Measurements from ENCODE around the gene WDR5. TPM values are rescaled to one million over a fixed set of nuclear protein-coding genes. Genes with fewer than 3 reads are reported as not detected.

WDR5 gene
- total RNA-seq, 2 experiments from 2014 or later: 62.9 to 63.6 TPM

GRCh38 chr9:134155812-134156377 is 20.0 kb downstream of the WDR5 start:
- POLR2A ChIA-PET: no interaction called here
- CTCF ChIA-PET: no interaction called here

- CTCF ChIA-PET: no interaction called here
- POLR2A ChIA-PET: no interaction called here
Measured at GRCh38 chr9:134156564-134157377, 20.9 kb downstream of the WDR5 start.

GRCh38 chr9:134157378-134157885 is 21.6 kb downstream of the WDR5 start:
- CTCF ChIA-PET: interaction anchor here (1.7 kb wide), 1 partner anchor 13 kb away, joined by 5 read pairs; no protein-coding TSS in a partner anchor
- POLR2A ChIA-PET: no interaction called here

- ChIA-PET POLR2A (no interaction called here), CTCF (interaction anchor here (1.7 kb wide), 1 partner anchor 13 kb away, joined by 5 read pairs; no protein-coding TSS in a partner anchor)
Measured at GRCh38 chr9:134158242-134158641, 22.4 kb downstream of the WDR5 start.

- CTCF ChIA-PET: interaction anchor here (1.7 kb wide), 1 partner anchor 12 kb away, joined by 5 read pairs; no protein-coding TSS in a partner anchor
- POLR2A ChIA-PET: no interaction called here
Measured at GRCh38 chr9:134158753-134159392, 23.0 kb downstream of the WDR5 start.

GRCh38 chr9:134159566-134160245 is 23.8 kb downstream of the WDR5 start:
- POLR2A ChIA-PET: no interaction called here

GRCh38 chr9:134161647-134162046 is 25.8 kb downstream of the WDR5 start:
- POLR2A ChIA-PET: no interaction called here
- CTCF ChIA-PET: no interaction called here

More at GRCh38 chr9:134159566-134160245, 23.8 kb downstream of the WDR5 start:
- CTCF ChIA-PET: no interaction called here

GRCh38 chr9:134162212-134162775 is 26.4 kb downstream of the WDR5 start:
- CTCF ChIA-PET: interaction anchor here (1.3 to 2.1 kb wide), 2 partner anchors 14 to 26 kb away, joined by 3 to 8 read pairs; partner anchors contain the start of gene WDR5
- POLR2A ChIA-PET: no interaction called here

- POLR2A ChIA-PET: interaction anchor here (1.4 kb wide), 1 partner anchor 229 kb away, joined by 5 read pairs; no protein-coding TSS in a partner anchor
- CTCF ChIA-PET: interaction anchor here (0.7 to 2.1 kb wide), 4 partner anchors 15 to 280 kb away, joined by 3 to 8 read pairs (median 4); partner anchors contain the start of gene WDR5
Measured at GRCh38 chr9:134162926-134163370, 27.1 kb downstream of the WDR5 start.

GRCh38 chr9:134163371-134164196 is 27.7 kb downstream of the WDR5 start:
- POLR2A ChIA-PET: interaction anchor here (0.7 to 1.6 kb wide), 3 partner anchors 28 to 228 kb away, joined by 4 to 7 read pairs (median 5); partner anchors contain the start of gene WDR5

GRCh38 chr9:134164879-134165278 is 29.0 kb downstream of the WDR5 start:
- ChIA-PET POLR2A (interaction anchor here (0.7 to 1.6 kb wide), 4 partner anchors 9 to 488 kb away, joined by 3 to 7 read pairs (median 4); partner anchors contain the start of gene WDR5), CTCF (interaction anchor here (0.6 to 2.4 kb wide), 5 partner anchors 22 to 285 kb away, joined by 3 to 7 read pairs (median 3); no protein-coding TSS in a partner anchor)

More at GRCh38 chr9:134163371-134164196, 27.7 kb downstream of the WDR5 start:
- CTCF ChIA-PET: interaction anchor here (0.7 to 2.4 kb wide), 6 partner anchors 15 to 279 kb away, joined by 3 to 8 read pairs (median 4); partner anchors contain the start of gene WDR5

- POLR2A ChIA-PET: no interaction called here
Measured at GRCh38 chr9:134165357-134166315, 29.8 kb downstream of the WDR5 start.

GRCh38 chr9:134166374-134166773 is 30.5 kb downstream of the WDR5 start:
- ChIA-PET POLR2A (no interaction called here), CTCF (no interaction called here)

More at GRCh38 chr9:134165357-134166315, 29.8 kb downstream of the WDR5 start:
- CTCF ChIA-PET: interaction anchor here (0.6 to 2.4 kb wide), 4 partner anchors 25 to 284 kb away, joined by 3 to 7 read pairs (median 3); no protein-coding TSS in a partner anchor

- POLR2A ChIA-PET: no interaction called here
- CTCF ChIA-PET: interaction anchor here (1.1 to 1.8 kb wide), 2 partner anchors 229 to 276 kb away, joined by 3 to 4 read pairs; no protein-coding TSS in a partner anchor
Measured at GRCh38 chr9:134167530-134167931, 31.6 kb downstream of the WDR5 start.

GRCh38 chr9:134168757-134169550 is 33.1 kb downstream of the WDR5 start:
- ChIA-PET POLR2A (no interaction called here), CTCF (interaction anchor here (0.7 to 1.8 kb wide), 3 partner anchors 13 to 280 kb away, joined by 3 to 6 read pairs (median 5); no protein-coding TSS in a partner anchor)
